ENCODE data around the gene OR2M3.
"Not testable (repeated sequence)": the region's sequence is repeated elsewhere in the genome, so short reads cannot be mapped to it uniquely, and the experiment has no call there.

OR2M3 gene

DNA sequence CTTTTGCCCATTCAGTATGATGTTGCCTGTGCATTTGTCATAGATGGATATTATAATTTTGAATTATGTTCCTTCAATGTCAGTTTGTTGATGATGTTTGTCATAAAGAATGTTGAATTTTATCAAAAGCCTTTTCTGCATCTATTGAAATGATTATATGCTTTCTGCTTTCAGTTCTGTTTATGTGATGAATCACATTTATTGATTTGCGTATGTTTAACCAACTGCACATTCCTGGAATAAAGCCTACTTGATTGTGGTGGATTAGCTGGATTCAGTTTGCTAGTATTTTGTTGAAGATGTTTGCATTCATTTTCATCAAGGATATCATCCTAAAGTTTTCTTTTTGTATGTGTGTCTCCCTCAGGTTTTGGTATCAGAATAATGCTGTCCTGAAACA lies 28.5 kb downstream of the OR2M3 start:
- peaks cover 87% of the 10 kb centered on the region for H3K9me3 ChIP-seq (ENCODE audit: insufficient read depth, low read depth, low read length)
- H3K27me3 ChIP-seq (ENCODE audit: insufficient read depth, low read length) = no peaks in the 10 kb centered on the region
- no peak overlapping the region for H3K9ac ChIP-seq (ENCODE audit: low read depth, low read length)
- H3K36me3 ChIP-seq (ENCODE audit: insufficient read depth, low read depth, low read length) = no peaks in the 10 kb centered on the region
- H3K4me1 ChIP-seq (ENCODE audit: insufficient read depth, low read length) = no peaks in the 10 kb centered on the region
- no peak overlapping the region for H3K4me3 ChIP-seq (ENCODE audit: low read length)
- H3K27ac ChIP-seq (ENCODE audit: low read length) = no peak overlapping the region

DNA sequence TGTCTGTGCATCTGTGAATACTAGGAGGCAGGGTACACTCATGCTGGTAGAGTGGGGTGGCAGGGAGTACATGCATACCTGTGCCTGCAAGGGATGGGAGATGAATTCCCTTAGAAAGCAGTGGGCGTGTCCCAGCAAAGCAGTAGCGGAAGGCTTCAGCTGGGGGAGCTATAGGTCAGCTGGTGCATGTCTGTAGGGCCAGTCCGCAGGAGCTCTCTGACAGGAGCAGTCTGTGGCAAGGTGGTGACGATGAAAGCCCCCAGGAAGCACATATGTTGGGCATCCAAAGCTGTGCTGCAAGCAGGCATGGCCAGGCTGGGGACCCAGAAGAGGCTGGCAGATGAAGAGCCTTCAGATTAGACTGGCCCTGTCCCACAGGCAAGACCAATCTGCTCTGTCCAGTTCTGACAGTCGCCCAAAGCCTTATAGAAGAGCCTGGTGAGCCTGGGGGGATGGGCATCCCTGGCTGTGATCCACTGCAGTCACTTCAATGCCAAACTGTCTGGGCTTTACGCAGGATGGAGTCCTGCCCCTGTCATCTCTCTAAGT lies 32.4 kb downstream of the OR2M3 start:
- peaks cover 89% of the 10 kb centered on the region for H3K9me3 ChIP-seq (ENCODE audit: insufficient read depth, low read depth, low read length)

DNA sequence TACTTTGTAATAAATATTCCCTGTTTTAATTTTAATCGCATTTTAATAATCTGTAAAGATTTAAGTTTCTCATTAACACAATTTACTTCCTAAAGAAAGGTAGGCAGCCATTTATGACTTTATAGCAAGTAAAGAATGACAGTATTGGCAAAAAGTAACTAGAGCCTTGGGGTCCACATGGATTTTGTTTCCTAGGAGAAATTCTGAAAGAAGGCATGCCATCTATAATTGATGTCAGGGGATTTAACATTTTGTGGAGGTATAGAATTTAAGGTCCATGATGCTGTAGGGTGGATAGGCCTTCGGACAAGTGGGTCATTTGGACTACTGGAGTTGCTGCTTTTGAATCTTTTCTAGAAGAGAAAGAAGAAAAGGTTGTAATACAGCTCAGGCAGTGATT lies 34.1 kb downstream of the OR2M3 start, which contains the start of gene OR2M4:
TSS of gene OR2M4 (plus strand) at position 301 of the 400 bp plus-strand sequence. CDS start 7,512 bp downstream, outside the sequence.
- no peaks in the 10 kb centered on the region for H3K27me3 ChIP-seq (ENCODE audit: insufficient read depth, low read length)
- H3K27ac ChIP-seq (ENCODE audit: low read length) = no peak within 1 kb of the TSS
- H3K9me3 ChIP-seq (ENCODE audit: insufficient read depth, low read depth, low read length) = peaks cover 89% of the 10 kb centered on the region

More for the DNA sequence above, 32.4 kb downstream of the OR2M3 start:
- no peaks in the 10 kb centered on the region for H3K36me3 ChIP-seq (ENCODE audit: insufficient read depth, low read depth, low read length)
- no peak overlapping the region for H3K27ac ChIP-seq (ENCODE audit: low read length)
- H3K27me3 ChIP-seq (ENCODE audit: insufficient read depth, low read length) = no peaks in the 10 kb centered on the region
- H3K4me1 ChIP-seq (ENCODE audit: insufficient read depth, low read length) = no peaks in the 10 kb centered on the region
- H3K4me3 ChIP-seq (ENCODE audit: low read length) = no peak overlapping the region
- no peak overlapping the region for H3K9ac ChIP-seq (ENCODE audit: low read depth, low read length)

DNA sequence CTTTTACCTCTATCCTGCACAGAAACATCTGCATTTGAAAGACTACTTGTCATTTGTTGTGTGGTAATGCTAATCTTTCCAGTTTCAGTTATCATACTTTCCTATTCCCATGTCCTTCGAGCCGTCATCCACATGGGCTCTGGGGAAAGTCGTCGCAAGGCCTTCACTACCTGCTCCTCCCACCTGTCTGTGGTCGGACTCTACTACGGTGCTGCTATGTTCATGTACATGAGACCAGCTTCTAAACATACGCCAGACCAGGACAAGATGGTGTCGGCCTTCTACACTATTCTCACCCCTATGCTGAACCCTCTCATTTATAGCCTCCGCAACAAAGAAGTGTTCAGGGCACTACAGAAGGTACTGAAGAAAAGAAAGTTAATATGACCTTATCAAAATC lies 42.4 kb downstream of the OR2M3 start:
- H3K4me3 ChIP-seq (ENCODE audit: low read length) = no peak overlapping the region; the same call in 1 of the 2 replicates
- peaks cover 90% of the 10 kb centered on the region for H3K9me3 ChIP-seq (ENCODE audit: insufficient read depth, low read depth, low read length)
- no peaks in the 10 kb centered on the region for H3K36me3 ChIP-seq (ENCODE audit: insufficient read depth, low read depth, low read length)
- H3K9ac ChIP-seq (ENCODE audit: low read depth, low read length) = no peak overlapping the region
- no peaks in the 10 kb centered on the region for H3K27me3 ChIP-seq (ENCODE audit: insufficient read depth, low read length)
- no peaks in the 10 kb centered on the region for H3K4me1 ChIP-seq (ENCODE audit: insufficient read depth, low read length)
- no peak overlapping the region for H3K27ac ChIP-seq (ENCODE audit: low read length)

More for the DNA sequence above, 34.1 kb downstream of the OR2M3 start, which contains the start of gene OR2M4:
- no peak within 1 kb of the TSS for H3K4me3 ChIP-seq (ENCODE audit: low read length)
- H3K9ac ChIP-seq (ENCODE audit: low read depth, low read length) = no peak within 1 kb of the TSS
- H3K4me1 ChIP-seq (ENCODE audit: insufficient read depth, low read length) = no peaks in the 10 kb centered on the region
- H3K36me3 ChIP-seq (ENCODE audit: insufficient read depth, low read depth, low read length) = no peaks in the 10 kb centered on the region

DNA sequence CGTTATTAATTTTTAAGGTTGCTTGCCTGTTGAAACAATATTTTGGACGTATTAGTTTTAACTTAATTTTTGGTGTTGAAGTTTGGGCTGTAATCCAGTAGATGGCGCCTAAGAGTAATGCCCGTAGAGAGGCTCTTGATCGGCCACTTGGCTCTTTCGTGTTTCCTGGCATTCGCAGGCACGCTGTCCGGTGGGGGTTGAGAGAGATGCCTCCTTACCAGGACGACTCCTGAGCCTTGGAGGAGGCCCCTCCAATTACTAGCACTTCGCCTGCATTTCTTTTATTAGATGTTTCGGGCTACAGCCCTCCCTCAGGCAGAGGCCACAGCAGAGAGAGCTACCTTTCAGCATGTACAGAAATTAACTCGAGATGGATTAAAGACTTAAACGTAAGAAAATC lies 46.1 kb downstream of the OR2M3 start:
- Histone ChIP-seq H3K9ac (ENCODE audit: low read depth, low read length) (no peak overlapping the region), H3K4me1 (ENCODE audit: insufficient read depth, low read length) (no peaks in the 10 kb centered on the region), H3K36me3 (ENCODE audit: insufficient read depth, low read depth, low read length) (no peaks in the 10 kb centered on the region), H3K27ac (ENCODE audit: low read length) (no peak overlapping the region), H3K27me3 (ENCODE audit: insufficient read depth, low read length) (no peaks in the 10 kb centered on the region), H3K9me3 (ENCODE audit: insufficient read depth, low read depth, low read length) (peaks cover 92% of the 10 kb centered on the region), H3K4me3 (ENCODE audit: low read length) (no peak overlapping the region)

DNA sequence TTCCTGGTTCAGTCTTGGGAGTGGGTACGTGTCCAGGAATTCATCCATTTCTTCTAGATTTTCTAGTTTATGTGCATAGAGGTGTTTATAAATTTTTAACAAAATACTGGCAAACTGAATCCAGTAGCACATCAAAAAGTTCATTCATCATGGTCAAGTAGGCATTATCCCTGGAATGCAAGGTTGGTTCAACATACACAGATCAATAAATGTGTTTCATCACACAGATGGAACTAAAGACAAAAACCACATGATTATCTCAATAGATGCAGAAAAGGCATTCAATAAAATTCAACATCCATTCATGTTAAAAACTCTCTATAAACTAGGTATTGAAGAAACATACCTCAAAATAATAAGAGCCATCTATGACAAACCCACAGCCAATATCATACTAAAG lies 62.2 kb downstream of the OR2M3 start:
- not testable (repeated sequence) for H3K9ac ChIP-seq (ENCODE audit: low read depth, low read length); H3K4me3 ChIP-seq (ENCODE audit: low read length); H3K27me3 ChIP-seq (ENCODE audit: insufficient read depth, low read length); H3K36me3 ChIP-seq (ENCODE audit: insufficient read depth, low read depth, low read length); H3K4me1 ChIP-seq (ENCODE audit: insufficient read depth, low read length); H3K27ac ChIP-seq (ENCODE audit: low read length)
- H3K9me3 ChIP-seq (ENCODE audit: insufficient read depth, low read depth, low read length) = peaks cover 53% of the 10 kb centered on the region
